GOT3 (cell line): ENCODE measurements around the gene SPTBN2.
"Not testable (repeated sequence)": the region's sequence is repeated elsewhere in the genome, so short reads cannot be mapped to it uniquely, and the experiment has no call there.

Experiments used
- DNase-seq: peaks from one replicate; lab custom pipeline; 2025; ENCODE audit warnings: mixed read lengths; lab: John Stamatoyannopoulos, UW

SPTBN2 gene

GRCh38 chr11:66685276-66686099 is 43.5 kb downstream of the SPTBN2 start:
- DNase-seq: no peak

- DNase-seq: no peak
Measured at GRCh38 chr11:66684635-66685034, 44.4 kb downstream of the SPTBN2 start.

GRCh38 chr11:66683877-66684276 is 45.1 kb downstream of the SPTBN2 start:
- no peak for DNase-seq

GRCh38 chr11:66680966-66681645 is 47.9 kb downstream of the SPTBN2 start:
- DNase-seq: no peak

GRCh38 chr11:66677599-66678375 is 51.2 kb downstream of the SPTBN2 start, which contains the start of gene RBM4B:
TSS of gene RBM4B (minus strand) at chr11:66677887. CDS start at chr11:66677079, 808 bp downstream.
- peak; percentile 84 for DNase-seq

GRCh38 chr11:66676931-66677598 is 52.0 kb downstream of the SPTBN2 start:
- no peak for DNase-seq

- no peak for DNase-seq
Measured at GRCh38 chr11:66676282-66676919, 52.6 kb downstream of the SPTBN2 start.

- no peak for DNase-seq
Measured at GRCh38 chr11:66674964-66675602, 53.9 kb downstream of the SPTBN2 start.

GRCh38 chr11:66670816-66671215 is 58.2 kb downstream of the SPTBN2 start:
- no peak for DNase-seq

- DNase-seq: no peak
Measured at GRCh38 chr11:66665369-66665768, 63.6 kb downstream of the SPTBN2 start.

- no peak for DNase-seq
Measured at GRCh38 chr11:66663741-66664296, 65.2 kb downstream of the SPTBN2 start.

GRCh38 chr11:66659763-66660162 is 69.3 kb downstream of the SPTBN2 start:
- no peak for DNase-seq

GRCh38 chr11:66653123-66653522 is 75.9 kb downstream of the SPTBN2 start:
- DNase-seq: no peak

- no peak for DNase-seq
Measured at GRCh38 chr11:66652651-66653050, 76.4 kb downstream of the SPTBN2 start.

GRCh38 chr11:66651016-66651415 is 78.0 kb downstream of the SPTBN2 start:
- DNase-seq: no peak

- DNase-seq: no peak
Measured at GRCh38 chr11:66649903-66650302, 79.1 kb downstream of the SPTBN2 start.

- DNase-seq: no peak
Measured at GRCh38 chr11:66646828-66647227, 82.2 kb downstream of the SPTBN2 start.

- DNase-seq: no peak
Measured at GRCh38 chr11:66643745-66644437, 85.1 kb downstream of the SPTBN2 start.

GRCh38 chr11:66641834-66642233 is 87.2 kb downstream of the SPTBN2 start:
- DNase-seq: no peak

GRCh38 chr11:66639814-66640340 is 89.1 kb downstream of the SPTBN2 start:
- DNase-seq: not testable (repeated sequence)
